Measurements from ENCODE around the gene MACROD2.

DNA sequence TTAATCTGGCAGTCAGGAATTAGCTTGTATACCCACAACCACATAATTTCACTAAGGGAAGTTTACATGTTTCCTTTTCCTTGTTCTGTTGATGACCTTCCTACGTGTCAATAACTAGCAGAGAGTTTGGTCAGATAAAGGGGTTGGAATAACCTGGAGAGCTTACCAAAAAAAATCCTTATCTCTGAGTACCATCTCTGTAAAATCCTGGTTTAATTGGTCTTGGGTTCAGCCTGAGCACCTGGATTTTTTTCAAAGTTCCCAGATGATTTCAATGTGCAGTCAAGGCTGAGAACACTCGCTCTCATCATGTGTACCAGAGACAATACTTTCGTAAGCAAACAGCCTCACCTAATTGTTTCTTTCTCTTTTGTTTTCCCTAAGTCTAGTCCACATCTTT is 825.9 kb downstream of the MACROD2 start:
- TF ChIP-seq, protein P1, sequence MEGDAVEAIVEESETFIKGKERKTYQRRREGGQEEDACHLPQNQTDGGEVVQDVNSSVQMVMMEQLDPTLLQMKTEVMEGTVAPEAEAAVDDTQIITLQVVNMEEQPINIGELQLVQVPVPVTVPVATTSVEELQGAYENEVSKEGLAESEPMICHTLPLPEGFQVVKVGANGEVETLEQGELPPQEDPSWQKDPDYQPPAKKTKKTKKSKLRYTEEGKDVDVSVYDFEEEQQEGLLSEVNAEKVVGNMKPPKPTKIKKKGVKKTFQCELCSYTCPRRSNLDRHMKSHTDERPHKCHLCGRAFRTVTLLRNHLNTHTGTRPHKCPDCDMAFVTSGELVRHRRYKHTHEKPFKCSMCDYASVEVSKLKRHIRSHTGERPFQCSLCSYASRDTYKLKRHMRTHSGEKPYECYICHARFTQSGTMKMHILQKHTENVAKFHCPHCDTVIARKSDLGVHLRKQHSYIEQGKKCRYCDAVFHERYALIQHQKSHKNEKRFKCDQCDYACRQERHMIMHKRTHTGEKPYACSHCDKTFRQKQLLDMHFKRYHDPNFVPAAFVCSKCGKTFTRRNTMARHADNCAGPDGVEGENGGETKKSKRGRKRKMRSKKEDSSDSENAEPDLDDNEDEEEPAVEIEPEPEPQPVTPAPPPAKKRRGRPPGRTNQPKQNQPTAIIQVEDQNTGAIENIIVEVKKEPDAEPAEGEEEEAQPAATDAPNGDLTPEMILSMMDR (IDR thresholded peaks at IDR 0.05; ENCODE audit: poor library complexity, severe bottlenecking) = no peak
- TF ChIP-seq POLR2AphosphoS5 (IDR thresholded peaks at IDR 0.05) (no peak), EP300 (conservative IDR thresholded peaks at IDR 0.05; ENCODE audit: poor library complexity, severe bottlenecking) (no peak), EZH2 (IDR thresholded peaks at IDR 0.05; ENCODE audit: borderline replicate concordance, insufficient read depth, low read length, poor library complexity, severe bottlenecking) (no peak), SMC3 (conservative IDR thresholded peaks at IDR 0.05; ENCODE audit: poor library complexity) (no peak), RAD21 (conservative IDR thresholded peaks at IDR 0.05) (no peak)
- TF ChIP-seq, protein P2, sequence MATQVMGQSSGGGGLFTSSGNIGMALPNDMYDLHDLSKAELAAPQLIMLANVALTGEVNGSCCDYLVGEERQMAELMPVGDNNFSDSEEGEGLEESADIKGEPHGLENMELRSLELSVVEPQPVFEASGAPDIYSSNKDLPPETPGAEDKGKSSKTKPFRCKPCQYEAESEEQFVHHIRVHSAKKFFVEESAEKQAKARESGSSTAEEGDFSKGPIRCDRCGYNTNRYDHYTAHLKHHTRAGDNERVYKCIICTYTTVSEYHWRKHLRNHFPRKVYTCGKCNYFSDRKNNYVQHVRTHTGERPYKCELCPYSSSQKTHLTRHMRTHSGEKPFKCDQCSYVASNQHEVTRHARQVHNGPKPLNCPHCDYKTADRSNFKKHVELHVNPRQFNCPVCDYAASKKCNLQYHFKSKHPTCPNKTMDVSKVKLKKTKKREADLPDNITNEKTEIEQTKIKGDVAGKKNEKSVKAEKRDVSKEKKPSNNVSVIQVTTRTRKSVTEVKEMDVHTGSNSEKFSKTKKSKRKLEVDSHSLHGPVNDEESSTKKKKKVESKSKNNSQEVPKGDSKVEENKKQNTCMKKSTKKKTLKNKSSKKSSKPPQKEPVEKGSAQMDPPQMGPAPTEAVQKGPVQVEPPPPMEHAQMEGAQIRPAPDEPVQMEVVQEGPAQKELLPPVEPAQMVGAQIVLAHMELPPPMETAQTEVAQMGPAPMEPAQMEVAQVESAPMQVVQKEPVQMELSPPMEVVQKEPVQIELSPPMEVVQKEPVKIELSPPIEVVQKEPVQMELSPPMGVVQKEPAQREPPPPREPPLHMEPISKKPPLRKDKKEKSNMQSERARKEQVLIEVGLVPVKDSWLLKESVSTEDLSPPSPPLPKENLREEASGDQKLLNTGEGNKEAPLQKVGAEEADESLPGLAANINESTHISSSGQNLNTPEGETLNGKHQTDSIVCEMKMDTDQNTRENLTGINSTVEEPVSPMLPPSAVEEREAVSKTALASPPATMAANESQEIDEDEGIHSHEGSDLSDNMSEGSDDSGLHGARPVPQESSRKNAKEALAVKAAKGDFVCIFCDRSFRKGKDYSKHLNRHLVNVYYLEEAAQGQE (IDR thresholded peaks at IDR 0.05; ENCODE audit: borderline replicate concordance) = no peak
